H9 (cell line): ENCODE data around the gene THSD7B. TPM values are rescaled to one million over a fixed set of nuclear protein-coding genes. Genes with fewer than 3 reads are reported as not detected.

Source experiments
- DNase-seq: peaks from one replicate; pipeline ENCODE4 v3.0.0-alpha.2; 2017
- H2AFZ ChIP-seq: one replicate; pipeline ENCODE4 v1.6.1; 2013; ENCODE audit warnings: mild to moderate bottlenecking, low read length, control low read depth, moderate library complexity
- H2AK5ac ChIP-seq: 2 replicates; pipeline ENCODE4 v1.6.1; 2013; ENCODE audit warnings: low read length, control low read depth, mixed read lengths; ENCODE audit not compliant: insufficient read length
- H2BK120ac ChIP-seq: one replicate; pipeline ENCODE4 v1.6.1; 2013; ENCODE audit warnings: low read depth, mild to moderate bottlenecking, low read length, control low read depth, inconsistent platforms; ENCODE audit not compliant: poor library complexity, severe bottlenecking
- H2BK12ac ChIP-seq: 2 replicates; pipeline ENCODE4 v1.6.1; 2013; ENCODE audit warnings: low read length, control low read depth, mixed read lengths, low read depth; ENCODE audit not compliant: insufficient read length
- H2BK15ac ChIP-seq: 2 replicates; pipeline ENCODE4 v1.6.1; 2013; ENCODE audit warnings: low read depth, low read length, control low read depth
- H2BK20ac ChIP-seq: one replicate; pipeline ENCODE4 v1.6.1; 2013; ENCODE audit warnings: low read depth, mild to moderate bottlenecking, low read length, control low read depth, inconsistent platforms; ENCODE audit not compliant: poor library complexity, severe bottlenecking
- H2BK5ac ChIP-seq: 2 replicates; pipeline ENCODE4 v1.6.1; 2013; ENCODE audit warnings: low read length, control low read depth, mixed read lengths; ENCODE audit not compliant: insufficient read length
- H3K14ac ChIP-seq: 2 replicates; pipeline ENCODE4 v1.6.1; 2013; ENCODE audit warnings: low read length, control low read depth; ENCODE audit not compliant: insufficient read depth
- H3K18ac ChIP-seq: 2 replicates; pipeline ENCODE4 v1.6.1; 2013; ENCODE audit warnings: low read depth, mild to moderate bottlenecking, mixed read lengths, low read length, control low read depth; ENCODE audit not compliant: insufficient read length
- H3K23ac ChIP-seq: 2 replicates; pipeline ENCODE4 v1.6.1; 2013; ENCODE audit warnings: low read length, control low read depth, mixed read lengths, low read depth; ENCODE audit not compliant: insufficient read length
- H3K23me2 ChIP-seq: 2 replicates; pipeline ENCODE4 v1.6.1; 2013; ENCODE audit warnings: low read depth, mild to moderate bottlenecking, mixed read lengths, low read length, control low read depth; ENCODE audit not compliant: insufficient read length, poor library complexity, severe bottlenecking
- H3K27ac ChIP-seq: 2 replicates; pipeline ENCODE4 v1.5.1; 2013; ENCODE audit warnings: low read length, control low read depth, mixed read lengths, low read depth; ENCODE audit not compliant: insufficient read length
- H3K27me3 ChIP-seq: 2 replicates; pipeline ENCODE4 v1.6.1; 2013; ENCODE audit warnings: low read length, control low read depth, inconsistent platforms; ENCODE audit not compliant: insufficient read depth
- H3K4ac ChIP-seq: 2 replicates; pipeline ENCODE4 v1.6.1; 2013; ENCODE audit warnings: low read depth, mild to moderate bottlenecking, control low read depth, inconsistent platforms, low read length, moderate library complexity
- H3K4me1 ChIP-seq: 2 replicates; pipeline ENCODE4 v1.6.1; 2013; ENCODE audit warnings: low read length, control low read depth, inconsistent platforms; ENCODE audit not compliant: insufficient read depth
- H3K4me2 ChIP-seq: 2 replicates; pipeline ENCODE4 v1.6.1; 2013; ENCODE audit warnings: low read length, control low read depth, mixed read lengths; ENCODE audit not compliant: insufficient read length, insufficient read depth
- H3K56ac ChIP-seq: 2 replicates; pipeline ENCODE4 v1.6.1; 2013; ENCODE audit warnings: low read depth, mild to moderate bottlenecking, mixed read lengths, low read length, control low read depth; ENCODE audit not compliant: insufficient read length
- H3K79me1 ChIP-seq: 2 replicates; pipeline ENCODE4 v1.6.1; 2013; ENCODE audit warnings: low read depth, mild to moderate bottlenecking, moderate library complexity, low read length, control low read depth, inconsistent platforms; ENCODE audit not compliant: insufficient read depth, poor library complexity, severe bottlenecking
- H3K79me2 ChIP-seq: 2 replicates; pipeline ENCODE4 v1.6.1; 2013; ENCODE audit warnings: low read length, control low read depth, inconsistent platforms; ENCODE audit not compliant: insufficient read depth
- H3K9ac ChIP-seq: 2 replicates; pipeline ENCODE4 v1.6.1; 2013; ENCODE audit warnings: low read length, control low read depth, mixed read lengths; ENCODE audit not compliant: insufficient read length; ENCODE audit errors: extremely low read depth
- H3K9me3 ChIP-seq: one replicate; pipeline ENCODE4 v1.6.1; 2013; ENCODE audit warnings: low read depth, low read length, inconsistent platforms; ENCODE audit not compliant: control insufficient read depth
- H3T11ph ChIP-seq: one replicate; pipeline ENCODE4 v1.6.1; 2013; ENCODE audit warnings: mild to moderate bottlenecking, low read length, control low read depth, inconsistent platforms
- H4K20me1 ChIP-seq: one replicate; pipeline ENCODE4 v1.6.1; 2013; ENCODE audit not compliant: control insufficient read depth, insufficient read length, insufficient read depth
- H4K5ac ChIP-seq: 2 replicates; pipeline ENCODE4 v1.6.1; 2013; ENCODE audit warnings: low read depth, mild to moderate bottlenecking, mixed read lengths, low read length, control low read depth; ENCODE audit not compliant: insufficient read length
- H4K8ac ChIP-seq: replicated peaks from 2 replicates; pipeline ENCODE4 v1.6.1; 2013; ENCODE audit warnings: low read length, control low read depth, mixed read lengths, low read depth; ENCODE audit not compliant: insufficient read length
- H4K91ac ChIP-seq: 2 replicates; pipeline ENCODE4 v1.6.1; 2013; ENCODE audit warnings: low read depth, mild to moderate bottlenecking, moderate library complexity, mixed read lengths, low read length, control low read depth; ENCODE audit not compliant: insufficient read length
- H3K27ac Mint-ChIP-seq, 3 experiments: 2 replicates in 2 of 3; 3 replicates in 1 of 3; pipeline ENCODE4 v1.8.0; 2020 to 2021; ENCODE audit warnings: mixed read lengths in 3 of 3, mild to moderate bottlenecking in 1 of 3, moderate library complexity in 1 of 3
- H3K27me3 Mint-ChIP-seq: 2 replicates; pipeline ENCODE4 v1.8.0; 2021; ENCODE audit warnings: low read depth, mild to moderate bottlenecking, moderate library complexity, mixed read lengths
- H3K36me3 Mint-ChIP-seq, 3 experiments: 2 replicates in 2 of 3; 3 replicates in 1 of 3; pipeline ENCODE4 v1.8.0; 2020 to 2021; ENCODE audit warnings: low read depth in 3 of 3, mixed read lengths in 3 of 3; ENCODE audit not compliant: insufficient read depth in 1 of 3
- H3K4me1 Mint-ChIP-seq, 2 experiments: 2 replicates each; pipeline ENCODE4 v1.8.0; 2020; ENCODE audit warnings: mixed read lengths in 2 of 2
- H3K4me3 Mint-ChIP-seq, 2 experiments: 2 replicates in 1 of 2; 3 replicates in 1 of 2; pipeline ENCODE4 v1.8.0; 2020 to 2021; ENCODE audit warnings: mild to moderate bottlenecking in 2 of 2, mixed read lengths in 2 of 2, moderate library complexity in 1 of 2
- H3K9me3 Mint-ChIP-seq, 2 experiments: 2 replicates in 1 of 2; 3 replicates in 1 of 2; pipeline ENCODE4 v1.8.0; 2020; ENCODE audit warnings: mild to moderate bottlenecking in 2 of 2, mixed read lengths in 2 of 2, moderate library complexity in 1 of 2
- WGBS: extraction: QIAGEN DNeasy Blood & Tissue Kit; methylation state at CpG from one replicate; pipeline ENCODE4 v1.1.7; 2013; ENCODE audit warnings: missing lambda C conversion rate, low lambda C conversion rate, mixed read lengths; ENCODE audit not compliant: insufficient read length; ENCODE audit errors: extremely low coverage; 5-methylcytosine and 5-hydroxymethylcytosine counted together
- total RNA-seq: library from RNA; stranded (reverse); gene quantifications from 2 replicates; pipeline ENCODE4 v1.2.1, GENCODE V29; 2021
- TF ChIP-seq, protein P1 (sequence below): fragments of 200-600 bp; sonication (generic); conservative IDR thresholded peaks from 3 replicates; pipeline ENCODE4 v1.8.0; 2021; ENCODE audit warnings: antibody characterized with exemption, mild to moderate bottlenecking

Gene THSD7B
- total RNA-seq, 1 experiment from 2014 or later, result 0.85 TPM

DNA sequence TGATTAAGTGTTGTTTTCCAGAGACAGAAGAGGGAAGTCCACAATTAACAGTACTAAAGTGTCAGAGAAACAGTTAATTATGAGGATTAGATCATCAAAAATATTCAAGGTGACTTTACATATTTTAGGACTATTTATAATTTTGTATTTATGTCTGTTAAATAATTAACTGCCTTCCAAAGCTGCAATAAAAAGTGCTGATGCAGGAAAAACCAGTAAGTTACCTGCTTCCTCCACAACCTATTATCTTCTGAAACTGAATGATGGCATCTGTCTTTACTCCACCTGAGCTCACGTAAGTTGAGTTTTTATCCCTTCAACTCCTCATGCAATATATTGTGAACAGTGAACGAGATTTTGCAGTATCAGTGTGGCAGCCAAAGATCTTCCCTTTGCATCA, 570.7 kb downstream of the THSD7B start:
- Histone ChIP-seq H2AK5ac (no peak overlapping the region), H4K5ac (no peak overlapping the region), H2BK15ac (no peak overlapping the region), H3K9ac (no peak overlapping the region), H2BK12ac (no peak overlapping the region), H3K23ac (no peak overlapping the region), H3K4me2 (no peak overlapping the region), H3T11ph (no peak overlapping the region), H4K8ac (no peak overlapping the region), H3K18ac (no peak overlapping the region), H3K4me1 (peaks cover 4% of the 10 kb centered on the region), H3K56ac (no peak overlapping the region), H3K23me2 (no peaks in the 10 kb centered on the region), H3K27me3 (no peaks in the 10 kb centered on the region), H3K27ac (no peak overlapping the region), H4K91ac (no peak overlapping the region), H3K14ac (no peak overlapping the region), H2AFZ (no peak overlapping the region), H3K79me2 (no peaks in the 10 kb centered on the region), H3K9me3 (no peaks in the 10 kb centered on the region), H2BK20ac (no peak overlapping the region), H3K4ac (no peak overlapping the region), H3K79me1 (no peaks in the 10 kb centered on the region), H2BK120ac (no peak overlapping the region), H4K20me1 (no peaks in the 10 kb centered on the region), H2BK5ac (no peak overlapping the region)
- Mint-ChIP-seq H3K4me1 (peaks cover 0 to 8% of the 10 kb centered on the region in 2 experiments; a peak in 1 of 4 replicates), H3K4me3 (no peak overlapping the region), H3K27ac (no peak overlapping the region), H3K36me3 (peaks cover 0 to 3% (median 2%) of the 10 kb centered on the region in 3 experiments; a peak in 3 of 7 replicates), H3K27me3 (no peaks in the 10 kb centered on the region), H3K9me3 (peaks cover under 1 to 4% of the 10 kb centered on the region in 2 experiments; a peak in 4 of 5 replicates)
- TF ChIP-seq, protein P1, sequence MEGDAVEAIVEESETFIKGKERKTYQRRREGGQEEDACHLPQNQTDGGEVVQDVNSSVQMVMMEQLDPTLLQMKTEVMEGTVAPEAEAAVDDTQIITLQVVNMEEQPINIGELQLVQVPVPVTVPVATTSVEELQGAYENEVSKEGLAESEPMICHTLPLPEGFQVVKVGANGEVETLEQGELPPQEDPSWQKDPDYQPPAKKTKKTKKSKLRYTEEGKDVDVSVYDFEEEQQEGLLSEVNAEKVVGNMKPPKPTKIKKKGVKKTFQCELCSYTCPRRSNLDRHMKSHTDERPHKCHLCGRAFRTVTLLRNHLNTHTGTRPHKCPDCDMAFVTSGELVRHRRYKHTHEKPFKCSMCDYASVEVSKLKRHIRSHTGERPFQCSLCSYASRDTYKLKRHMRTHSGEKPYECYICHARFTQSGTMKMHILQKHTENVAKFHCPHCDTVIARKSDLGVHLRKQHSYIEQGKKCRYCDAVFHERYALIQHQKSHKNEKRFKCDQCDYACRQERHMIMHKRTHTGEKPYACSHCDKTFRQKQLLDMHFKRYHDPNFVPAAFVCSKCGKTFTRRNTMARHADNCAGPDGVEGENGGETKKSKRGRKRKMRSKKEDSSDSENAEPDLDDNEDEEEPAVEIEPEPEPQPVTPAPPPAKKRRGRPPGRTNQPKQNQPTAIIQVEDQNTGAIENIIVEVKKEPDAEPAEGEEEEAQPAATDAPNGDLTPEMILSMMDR, result no peak
- no peak for DNase-seq
- no CpG with 5 or more reads among the region's 2 CpGs for WGBS
